ENCODE measurements around the gene CLMN.
A peak's percentile ranks its signal among the peaks of the same experiment; 100 is the strongest.

CLMN gene

GRCh38 chr14:95344536-95344935 lies 24.8 kb upstream of the CLMN start:
- intact Hi-C loops (cut with DNase I): no loop called here
- DNase-seq: no peak

GRCh38 chr14:95341564-95341963 lies 21.9 kb upstream of the CLMN start:
- intact Hi-C loops (cut with DNase I): no loop called here
- no peak for DNase-seq

GRCh38 chr14:95341115-95341514 lies 21.4 kb upstream of the CLMN start:
- intact Hi-C loops (cut with DNase I): no loop called here
- no peak for DNase-seq

DNA sequence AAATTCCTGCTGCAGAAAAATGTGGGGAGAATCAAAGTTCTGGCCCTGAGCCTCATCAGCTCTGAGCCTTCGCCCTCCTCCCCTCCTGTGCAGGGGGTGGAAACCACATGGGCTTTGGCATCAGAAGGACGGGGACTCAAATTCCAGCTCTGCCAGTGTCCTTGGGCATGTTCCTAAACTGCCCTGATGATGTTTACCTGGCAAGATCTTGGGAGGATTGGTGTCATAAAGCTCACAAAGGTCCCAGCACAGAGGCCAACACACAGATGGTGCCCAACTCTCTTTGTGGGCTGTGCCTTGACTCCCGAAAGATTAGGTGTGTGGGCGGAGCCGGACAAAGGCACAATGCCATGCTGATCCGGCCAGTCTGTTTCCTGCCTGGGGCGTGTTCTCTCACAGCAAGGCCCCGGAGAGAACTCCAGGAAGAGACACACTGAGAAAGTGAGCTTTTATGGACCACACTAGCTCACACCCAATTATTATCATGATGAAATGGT lies 20.5 kb upstream of the CLMN start:
- DNase-seq: no peak
- intact Hi-C loops (cut with DNase I): no loop called here

DNA sequence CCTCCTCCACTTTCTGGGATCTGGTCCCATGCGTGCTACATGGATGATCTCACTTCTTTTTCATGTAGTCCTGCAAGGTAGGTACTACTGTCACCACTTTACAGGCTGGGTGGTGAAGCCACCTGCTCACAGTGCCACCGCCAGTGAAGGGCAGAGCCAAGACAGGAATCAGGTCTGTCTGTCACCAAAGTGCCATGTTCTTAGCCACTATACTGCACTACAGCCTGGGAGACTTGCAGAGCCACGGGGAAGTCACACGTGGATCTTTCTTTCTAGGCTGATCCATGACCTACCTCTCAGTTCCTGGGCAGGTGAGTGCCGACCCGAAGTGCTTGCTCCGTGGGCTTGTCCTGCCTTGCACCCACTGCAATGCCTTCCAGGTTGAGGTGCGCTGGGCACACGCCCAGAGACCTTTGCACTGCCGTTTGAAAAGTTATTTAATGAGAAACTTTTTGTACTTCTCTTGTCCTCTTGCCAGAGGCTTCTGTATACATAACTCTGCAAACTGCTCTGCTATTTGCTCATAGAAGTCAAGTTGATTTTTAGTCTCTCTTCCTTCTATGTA lies 19.7 kb upstream of the CLMN start:
- no peak for DNase-seq
- intact Hi-C loops (cut with DNase I): no loop called here

DNA sequence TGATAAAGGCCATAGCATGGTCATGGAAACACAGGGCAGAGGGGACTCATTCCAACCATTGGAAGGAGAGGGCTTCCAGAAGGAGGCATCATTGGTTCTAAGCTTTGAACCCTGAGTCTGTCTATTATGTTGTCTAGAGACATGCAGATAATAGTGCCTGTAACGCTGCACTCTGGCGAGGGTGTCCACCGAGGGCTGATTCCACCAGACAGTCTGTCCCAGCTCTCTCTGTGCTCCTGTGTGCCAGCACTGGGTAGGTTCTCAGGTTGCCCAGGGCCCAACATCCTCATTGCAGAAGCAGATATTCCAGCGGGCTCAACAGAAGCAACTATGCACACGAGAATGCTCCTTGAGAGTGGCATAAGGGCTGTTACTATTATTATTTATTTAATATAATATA lies 18.7 kb upstream of the CLMN start:
- intact Hi-C loops (cut with DNase I): no loop called here
- no peak for DNase-seq

DNA sequence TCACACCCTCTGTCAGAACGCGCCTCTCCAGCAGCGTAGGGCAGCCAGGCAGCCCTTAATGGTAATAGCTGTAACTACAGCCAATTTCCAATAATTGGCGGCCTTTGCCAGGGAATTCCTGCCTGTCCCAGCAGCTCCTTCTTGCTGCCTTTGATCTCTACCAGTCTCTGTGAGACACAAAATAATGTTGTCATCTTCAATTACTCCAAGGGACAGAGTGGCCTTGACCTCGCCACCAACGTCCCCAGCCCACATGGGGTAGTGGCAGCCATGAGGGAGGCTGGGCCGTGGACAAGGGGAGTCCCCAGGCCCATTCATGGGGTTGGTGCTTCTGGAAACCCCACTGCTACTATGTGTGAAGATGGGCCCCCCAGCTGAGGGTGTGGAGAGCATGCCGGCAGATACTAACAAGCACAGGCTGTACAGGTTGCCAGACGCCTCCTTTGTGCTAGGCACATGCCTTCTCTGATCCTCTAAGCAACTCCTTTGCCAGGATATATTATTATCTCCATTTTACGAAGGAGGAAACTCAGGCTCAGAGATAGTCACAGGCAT lies 17.4 kb upstream of the CLMN start:
- intact Hi-C loops (cut with DNase I): no loop called here
- no peak for DNase-seq

DNA sequence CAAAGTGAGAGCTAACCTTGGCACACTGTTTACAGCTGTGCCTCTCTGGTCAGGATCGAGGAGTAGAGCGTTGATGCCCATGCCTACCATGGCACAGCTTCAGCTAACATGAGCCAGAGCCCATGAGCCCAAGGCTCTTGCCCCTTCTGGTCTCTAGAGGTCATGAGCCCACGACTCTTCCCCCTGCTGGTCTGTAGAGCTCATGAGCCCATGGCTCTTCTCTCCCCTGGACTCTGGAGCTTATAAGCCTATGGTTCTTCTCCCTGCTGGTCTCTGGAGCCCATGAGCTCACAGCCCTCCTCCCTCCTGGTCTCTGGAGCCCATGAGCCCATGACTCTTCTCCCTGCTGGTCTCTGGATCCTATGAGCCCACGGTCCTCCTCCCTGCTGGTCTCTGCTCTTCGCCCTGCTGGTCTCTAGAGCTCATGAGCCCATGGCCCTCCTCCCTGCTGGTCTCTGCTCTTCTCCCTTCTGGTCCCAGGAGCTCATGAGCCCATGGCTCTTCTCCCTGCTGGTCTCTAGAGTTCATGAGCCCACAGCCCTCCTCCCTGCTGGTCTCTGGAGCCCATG lies 16.6 kb upstream of the CLMN start:
- intact Hi-C loops (cut with DNase I): no loop called here
- no peak for DNase-seq

GRCh38 chr14:95335071-95335470 lies 15.4 kb upstream of the CLMN start:
- no peak for DNase-seq
- intact Hi-C loops (cut with DNase I): no loop called here

DNA sequence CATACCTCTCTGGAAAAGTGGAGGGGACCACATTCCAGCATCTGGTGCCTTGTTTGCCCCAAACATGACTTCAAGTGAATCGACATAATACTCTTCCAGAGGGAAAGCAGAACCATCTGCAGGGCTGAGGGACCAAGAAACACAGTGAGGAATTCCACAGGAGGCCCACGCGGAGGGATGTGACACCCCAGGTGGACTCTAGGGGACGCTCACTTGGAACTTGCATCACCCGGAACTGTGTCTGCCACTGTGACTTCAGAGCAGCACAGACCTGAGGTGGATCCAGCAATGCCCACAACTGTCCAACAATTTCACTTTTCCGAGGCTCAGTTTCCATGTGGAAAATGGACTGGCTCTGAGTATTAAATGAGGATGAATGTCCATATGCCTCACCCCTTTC lies 14.3 kb upstream of the CLMN start:
- intact Hi-C loops (cut with DNase I): no loop called here
- no peak for DNase-seq

DNA sequence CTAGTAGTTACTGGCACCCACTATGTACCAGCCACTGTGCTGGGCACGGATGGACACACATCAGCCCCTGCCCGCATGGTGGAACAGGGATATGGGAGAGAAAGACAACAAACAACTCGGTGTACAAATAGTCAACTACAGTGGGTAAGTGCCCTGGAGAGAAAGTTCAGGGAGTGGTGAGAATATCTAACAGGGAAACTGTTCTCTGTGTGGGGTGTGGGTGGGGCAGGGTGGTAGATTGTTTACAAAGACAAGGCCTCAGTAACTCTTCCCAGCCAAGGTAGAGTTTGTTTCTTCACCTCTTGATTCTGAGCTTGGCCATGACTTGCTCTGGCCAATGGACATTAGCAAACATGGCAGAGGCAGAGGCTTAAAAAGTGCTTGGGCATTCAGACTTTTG lies 12.9 kb upstream of the CLMN start:
- intact Hi-C loops (cut with DNase I): no loop called here
- no peak for DNase-seq

GRCh38 chr14:95331708-95332408 lies 12.2 kb upstream of the CLMN start:
- no peak for DNase-seq
- intact Hi-C loops (cut with DNase I): no loop called here

DNA sequence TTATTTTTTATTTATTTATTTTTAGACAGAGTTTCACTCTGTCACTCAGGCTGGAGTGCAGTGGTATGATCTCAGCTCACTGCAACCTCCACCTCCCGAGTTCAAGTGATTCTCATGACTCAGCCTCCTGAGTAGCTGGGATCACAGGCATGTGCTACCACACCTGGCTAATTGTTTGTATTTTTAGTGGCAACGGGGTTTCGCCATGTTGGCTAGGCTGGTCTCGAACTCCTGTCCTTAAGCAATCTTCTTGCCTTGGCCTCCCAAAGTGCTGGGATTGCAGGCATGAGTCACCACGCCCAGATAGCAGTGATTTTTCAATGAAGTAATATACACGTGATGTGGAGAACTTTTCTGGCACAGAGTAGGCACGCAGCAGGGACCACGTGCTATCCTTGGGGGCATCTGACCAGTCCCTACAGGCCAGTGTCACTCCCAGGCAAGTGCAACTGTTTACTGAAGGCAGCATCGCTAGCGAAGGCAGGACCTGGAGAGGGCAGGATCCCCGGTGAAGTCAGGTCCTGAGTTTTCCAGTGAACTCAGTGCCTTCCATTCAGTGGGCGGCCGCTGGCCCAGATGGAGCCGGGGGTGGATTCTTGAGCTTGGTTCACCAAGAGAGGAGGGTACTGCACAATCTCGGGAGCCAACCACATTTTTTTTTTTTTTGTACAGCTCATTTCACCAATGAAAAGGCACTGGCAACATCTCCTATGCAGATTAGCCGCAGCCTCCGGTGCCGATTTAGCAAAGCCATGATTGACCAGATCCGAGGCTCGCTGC lies 11.1 kb upstream of the CLMN start:
- intact Hi-C loops (cut with DNase I): no loop called here
- peak in 5 of 10 donors; percentile 53 to 93 (median 77) for DNase-seq

DNA sequence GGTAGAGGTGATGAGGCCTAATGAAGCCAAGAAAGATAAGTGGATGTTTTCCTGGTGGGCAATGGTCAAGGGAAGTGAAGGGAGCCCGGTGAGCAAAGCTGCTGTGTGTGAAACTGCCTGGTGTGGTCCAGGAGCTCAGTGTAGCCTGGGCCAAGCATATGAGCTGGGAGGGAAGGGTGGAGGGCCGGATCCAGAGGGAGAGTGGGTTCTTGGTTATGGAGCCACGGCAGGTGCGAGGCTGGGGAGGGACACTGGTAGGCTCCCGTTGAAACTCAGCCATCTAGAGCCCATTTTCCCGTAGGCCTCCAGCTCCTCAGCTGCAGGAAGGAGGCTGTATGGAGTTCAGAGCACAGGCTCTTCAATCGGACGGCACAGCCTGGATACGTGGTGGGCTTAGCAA lies 10.2 kb upstream of the CLMN start:
- no peak for DNase-seq
- intact Hi-C loops (cut with DNase I): no loop called here

DNA sequence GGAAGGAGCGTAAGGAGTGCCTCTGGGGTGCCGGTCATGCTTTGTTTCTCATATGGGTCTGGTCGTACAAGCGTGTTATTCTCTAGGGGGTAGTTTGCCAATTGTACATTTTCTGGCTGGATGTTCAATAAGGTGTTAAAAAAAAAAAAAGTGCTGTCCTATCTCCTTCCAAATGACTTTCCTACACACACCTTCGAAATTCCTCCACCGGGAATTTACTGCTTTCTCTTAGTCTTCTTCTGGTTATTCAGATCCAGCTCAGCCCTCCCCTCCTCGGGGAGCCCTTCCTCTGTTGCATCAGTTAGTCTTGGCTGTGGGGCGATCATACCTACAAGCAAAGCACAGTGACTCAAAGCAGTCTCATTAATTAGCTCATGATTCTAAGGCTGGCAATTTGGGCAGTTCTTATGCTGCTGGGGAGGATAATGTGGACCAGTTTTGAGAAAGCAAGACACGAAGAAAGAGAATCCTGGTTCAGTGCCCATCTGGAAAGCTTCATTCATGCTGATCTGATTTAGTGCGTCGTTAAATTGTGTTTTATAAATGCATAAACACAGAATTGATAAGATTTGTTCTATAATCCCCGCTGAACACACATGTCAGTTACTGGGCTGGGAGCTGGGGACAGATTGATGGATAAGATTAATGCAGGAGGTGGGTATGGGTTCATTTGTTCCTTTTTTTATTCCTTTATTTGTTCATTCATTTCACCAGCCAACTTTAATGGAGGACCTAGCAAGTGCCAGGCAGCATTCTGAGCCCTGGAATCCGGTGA lies 9.2 kb upstream of the CLMN start:
- DNase-seq: no peak
- intact Hi-C loops (cut with DNase I): no loop called here

- DNase-seq: no peak
- intact Hi-C loops (cut with DNase I): no loop called here
These were observed 8.1 kb upstream of the CLMN start for GRCh38 chr14:95327558-95328374.

GRCh38 chr14:95326987-95327386 lies 7.3 kb upstream of the CLMN start:
- intact Hi-C loops (cut with DNase I): no loop called here
- DNase-seq: no peak

DNA sequence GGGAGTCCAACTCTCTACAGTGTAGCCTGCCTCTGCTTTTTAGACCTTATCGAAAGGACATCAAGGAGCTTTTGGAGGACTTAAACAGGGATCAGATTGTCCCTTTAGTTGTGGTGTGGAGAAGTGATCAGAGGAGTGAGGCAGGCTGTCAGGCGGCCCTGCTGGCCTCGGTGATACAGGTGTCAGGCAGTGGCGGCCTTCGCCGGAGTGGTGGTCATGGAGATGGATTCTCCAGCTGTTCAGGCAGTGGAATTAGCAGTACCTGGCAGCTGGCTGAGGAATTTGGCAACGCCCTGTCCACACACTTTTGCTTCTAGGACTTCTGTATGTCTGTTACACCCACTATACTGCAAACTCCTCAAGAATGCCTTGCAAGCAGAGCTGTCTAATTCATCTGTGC lies 4.2 kb upstream of the CLMN start:
- intact Hi-C loops (cut with DNase I): no loop called here
- peak in 1 of 10 donors; percentile 52 for DNase-seq

- intact Hi-C loops (cut with DNase I): no loop called here
These were observed 3.7 kb upstream of the CLMN start for GRCh38 chr14:95323361-95323760.

DNA sequence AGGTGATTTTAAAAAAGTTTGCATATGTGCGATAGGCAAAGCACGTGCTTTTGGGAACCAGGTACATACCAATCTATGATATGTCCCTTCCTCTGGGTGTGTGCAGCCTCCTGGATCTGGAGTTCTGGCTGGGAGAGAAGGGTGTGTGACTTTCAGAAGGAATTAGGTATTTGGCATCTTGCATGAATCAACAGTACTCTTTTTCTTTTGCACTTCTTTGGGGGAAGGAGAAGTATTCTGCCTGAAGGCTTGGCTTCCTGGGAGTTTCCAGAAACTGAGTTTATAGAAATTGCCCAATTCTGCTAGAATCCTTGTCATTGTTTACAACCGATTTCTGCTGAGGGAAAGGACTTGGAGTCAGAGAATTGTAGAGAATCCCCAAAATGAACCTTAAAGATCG lies 2.9 kb upstream of the CLMN start:
- peak in 1 of 10 donors; percentile 11 for DNase-seq
- intact Hi-C loops (cut with DNase I): no loop called here

More at GRCh38 chr14:95323361-95323760, 3.7 kb upstream of the CLMN start:
- DNase-seq: no peak
